Lower leg skin (tissue), 4 donors: ENCODE measurements around the gene TECPR2. TPM values are rescaled to one million over a fixed set of nuclear protein-coding genes. Genes with fewer than 3 reads are reported as not detected.

Experiments
- DNase-seq, 2 donors: peaks; one replicate each; pipeline ENCODE4 v3.0.0-alpha.2; 2019; ENCODE audit warnings: low spot score in 2 of 2
- H3K4me3 ChIP-seq: fragments of 200-600 bp; sonication (generic); 2 replicates; pipeline ENCODE4 v1.5.1; 2017; ENCODE audit warnings: mild to moderate bottlenecking, low read depth; ENCODE audit not compliant: poor library complexity, severe bottlenecking
- POLR2A ChIP-seq, 2 donors: fragments of 450-650 bp; IDR thresholded peaks; one replicate each; pipeline ENCODE4 v1.6.1; 2016 to 2017; ENCODE audit warnings: antibody characterized with exemption in 2 of 2, mild to moderate bottlenecking in 1 of 2, moderate library complexity in 1 of 2
- WGBS, 2 donors: methylation state at CpG; one replicate each; pipeline ENCODE4 v1.1.5; 2018; 5-methylcytosine and 5-hydroxymethylcytosine counted together
- intact Hi-C: fragments of 100-400 bp; cut with DNase I; formaldehyde crosslinking; loops from one replicate; pipeline ENCODE4 v1.15.0; 2023; ENCODE audit warnings: low total_unique reads
- total RNA-seq, 4 donors: library from RNA; depleted of rRNA; stranded (reverse); fragments of >200 nt; gene quantifications; one replicate each; pipeline ENCODE4 v1.1.0, GENCODE V29; 2016
- TF ChIP-seq, protein P1 (sequence below), 3 donors: fragments of 450-650 bp; IDR thresholded peaks; one replicate each; pipeline ENCODE4 v1.5.1; 2016; ENCODE audit warnings: antibody characterized with exemption in 3 of 3, mild to moderate bottlenecking in 3 of 3, moderate library complexity in 2 of 3

The TECPR2 gene
- total RNA-seq, 4 donors from 2014 or later: 10.8 to 37.8 (median 17.8) TPM

DNA sequence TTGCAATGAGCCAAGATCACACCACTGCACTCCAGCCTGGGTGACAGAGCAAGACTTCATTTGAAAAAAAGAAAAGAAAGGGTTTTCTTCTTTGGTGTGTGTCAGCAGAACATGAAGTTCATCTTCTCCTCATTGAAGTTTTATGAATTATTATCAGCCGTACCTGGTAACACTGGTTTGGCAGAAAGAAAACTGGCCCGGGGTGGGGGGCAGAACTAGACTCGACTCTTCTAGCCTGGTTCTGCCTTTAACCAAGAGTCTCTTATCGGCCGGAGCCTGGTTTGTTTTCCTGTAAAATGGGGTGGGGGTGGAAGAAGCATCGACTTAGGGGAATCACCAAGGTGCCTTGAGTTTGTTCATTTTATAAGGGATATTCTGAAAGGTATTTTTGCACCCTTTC, 64.1 kb downstream of the TECPR2 start:
- TF ChIP-seq POLR2A (IDR thresholded peaks at IDR 0.05): no peak
- TF ChIP-seq, protein P1, sequence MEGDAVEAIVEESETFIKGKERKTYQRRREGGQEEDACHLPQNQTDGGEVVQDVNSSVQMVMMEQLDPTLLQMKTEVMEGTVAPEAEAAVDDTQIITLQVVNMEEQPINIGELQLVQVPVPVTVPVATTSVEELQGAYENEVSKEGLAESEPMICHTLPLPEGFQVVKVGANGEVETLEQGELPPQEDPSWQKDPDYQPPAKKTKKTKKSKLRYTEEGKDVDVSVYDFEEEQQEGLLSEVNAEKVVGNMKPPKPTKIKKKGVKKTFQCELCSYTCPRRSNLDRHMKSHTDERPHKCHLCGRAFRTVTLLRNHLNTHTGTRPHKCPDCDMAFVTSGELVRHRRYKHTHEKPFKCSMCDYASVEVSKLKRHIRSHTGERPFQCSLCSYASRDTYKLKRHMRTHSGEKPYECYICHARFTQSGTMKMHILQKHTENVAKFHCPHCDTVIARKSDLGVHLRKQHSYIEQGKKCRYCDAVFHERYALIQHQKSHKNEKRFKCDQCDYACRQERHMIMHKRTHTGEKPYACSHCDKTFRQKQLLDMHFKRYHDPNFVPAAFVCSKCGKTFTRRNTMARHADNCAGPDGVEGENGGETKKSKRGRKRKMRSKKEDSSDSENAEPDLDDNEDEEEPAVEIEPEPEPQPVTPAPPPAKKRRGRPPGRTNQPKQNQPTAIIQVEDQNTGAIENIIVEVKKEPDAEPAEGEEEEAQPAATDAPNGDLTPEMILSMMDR (IDR thresholded peaks at IDR 0.05): no peak
- peak in 1 of 2 donors; percentile 50 for DNase-seq
- H3K4me3 ChIP-seq: no peak overlapping the region
- WGBS, 2 donors: 70 to 77% methylated on average over 6 of the region's 6 CpGs
- intact Hi-C loops: no loop called here

DNA sequence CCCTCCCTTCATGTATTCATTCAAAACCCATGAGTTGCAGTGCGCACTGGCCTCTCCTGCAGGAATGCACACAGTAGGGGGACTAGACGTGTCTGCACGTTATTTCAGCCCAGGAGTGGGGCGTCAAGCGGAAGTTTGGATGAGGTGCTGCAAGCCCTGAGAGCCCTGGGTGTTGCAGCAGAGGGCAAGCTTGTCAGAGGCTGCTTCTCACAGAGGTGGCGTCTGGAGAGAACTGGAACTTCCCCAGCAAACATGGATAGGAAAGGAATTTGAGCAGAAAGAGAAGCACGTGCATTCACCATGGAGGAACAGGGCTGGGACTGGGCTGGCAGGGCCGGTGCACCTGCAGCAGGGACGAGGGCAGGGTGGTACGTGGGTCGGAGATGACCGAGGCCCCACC, 64.9 kb downstream of the TECPR2 start:
- DNase-seq: peak in 1 of 2 donors; percentile 9
- H3K4me3 ChIP-seq: no peak overlapping the region
- 94% methylated on average over 12 of the region's 12 CpGs for WGBS, 2 donors
- intact Hi-C loops: no loop called here
- TF ChIP-seq POLR2A (IDR thresholded peaks at IDR 0.05): no peak
- TF ChIP-seq, protein P1 (IDR thresholded peaks at IDR 0.05): no peak

DNA sequence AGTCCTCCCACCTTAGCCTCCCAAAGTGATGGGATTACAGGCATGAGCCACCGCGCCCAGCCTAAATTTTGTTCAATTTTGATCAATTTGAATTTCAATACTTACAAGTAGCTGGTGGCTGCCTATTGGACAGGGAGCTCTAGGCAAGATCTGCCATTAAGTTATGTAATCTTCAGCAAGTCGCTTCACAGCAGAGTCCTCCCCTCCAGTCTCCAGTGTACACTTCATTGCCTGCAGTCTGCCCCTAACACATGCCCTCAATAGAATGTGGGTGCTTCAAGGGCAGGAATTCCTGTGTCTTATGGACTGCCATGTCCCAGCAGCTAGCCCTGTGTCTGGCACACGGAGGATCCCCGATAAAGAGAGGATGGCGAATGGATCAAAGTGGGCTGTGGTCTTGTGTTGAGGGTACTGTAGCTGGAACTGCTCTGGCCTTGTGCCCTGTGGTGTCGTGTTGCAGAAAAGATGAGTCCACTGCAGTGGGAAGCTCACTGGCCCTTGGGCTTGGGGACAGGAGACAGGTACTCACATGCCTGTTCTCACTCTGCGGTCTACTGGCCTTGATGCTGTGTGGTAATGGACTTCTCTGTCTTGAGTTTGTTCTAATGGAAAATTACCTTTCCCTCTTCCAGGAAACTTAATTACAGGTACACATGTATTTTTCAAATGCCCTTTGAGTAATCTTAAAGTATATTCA, 67.6 kb downstream of the TECPR2 start:
- TF ChIP-seq, protein P1 (IDR thresholded peaks at IDR 0.05): no peak
- TF ChIP-seq POLR2A (IDR thresholded peaks at IDR 0.05): no peak
- 95 to 97% methylated on average over 8 of the region's 8 CpGs for WGBS, 2 donors
- H3K4me3 ChIP-seq: no peak overlapping the region
- intact Hi-C loops: no loop called here
- no peak for DNase-seq

DNA sequence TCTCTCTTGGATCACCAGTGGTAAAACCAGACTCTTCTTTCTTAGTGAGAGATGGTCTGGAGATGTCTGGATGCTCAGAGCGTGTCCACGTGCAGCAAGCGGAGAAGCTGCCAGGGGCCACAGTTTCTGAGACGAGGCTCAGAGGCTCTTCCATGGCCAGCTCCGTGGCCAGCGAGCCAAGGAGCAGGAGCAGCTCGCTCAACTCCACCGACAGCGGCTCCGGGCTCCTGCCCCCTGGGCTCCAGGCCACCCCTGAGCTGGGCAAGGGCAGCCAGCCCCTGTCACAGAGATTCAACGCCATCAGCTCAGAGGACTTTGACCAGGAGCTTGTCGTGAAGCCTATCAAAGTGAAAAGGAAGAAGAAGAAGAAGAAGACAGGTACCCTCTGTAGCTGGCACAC, 69.0 kb downstream of the TECPR2 start:
- no peak for DNase-seq
- TF ChIP-seq, protein P1 (IDR thresholded peaks at IDR 0.05): no peak
- no peak for TF ChIP-seq POLR2A (IDR thresholded peaks at IDR 0.05)
- 95% methylated on average over 11 to 12 of the region's 12 CpGs for WGBS, 2 donors
- no peak overlapping the region for H3K4me3 ChIP-seq
- intact Hi-C loops: no loop called here

DNA sequence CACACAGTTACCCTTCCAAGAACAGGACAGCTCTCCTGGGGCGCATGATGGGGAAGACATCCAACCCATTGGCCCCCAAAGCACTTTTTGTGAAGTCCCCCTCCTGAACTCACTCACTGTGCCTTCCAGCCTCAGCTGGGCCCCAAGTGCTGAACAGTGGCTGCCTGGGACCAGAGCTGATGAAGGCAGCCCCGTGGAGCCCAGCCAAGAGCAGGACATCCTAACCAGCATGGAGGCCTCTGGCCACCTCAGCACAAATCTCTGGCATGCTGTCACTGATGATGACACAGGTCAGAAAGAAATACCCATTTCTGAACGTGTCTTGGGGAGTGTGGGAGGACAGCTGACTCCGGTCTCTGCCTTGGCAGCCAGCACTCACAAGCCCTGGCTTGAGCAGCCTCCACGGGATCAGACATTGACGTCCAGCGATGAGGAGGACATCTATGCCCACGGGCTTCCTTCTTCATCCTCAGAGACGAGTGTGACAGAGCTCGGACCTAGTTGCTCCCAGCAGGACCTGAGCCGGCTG, 72.0 kb downstream of the TECPR2 start:
- WGBS, 2 donors: 82 to 94% methylated on average over 9 to 10 of the region's 11 CpGs
- DNase-seq: no peak
- no peak overlapping the region for H3K4me3 ChIP-seq
- intact Hi-C loops: loop anchor here (5.0 kb wide), 1 partner anchor 83 kb away; no protein-coding TSS in a partner anchor
- TF ChIP-seq, protein P1 (IDR thresholded peaks at IDR 0.05): no peak
- TF ChIP-seq POLR2A (IDR thresholded peaks at IDR 0.05): no peak
